A673 (cell line): ENCODE results near the gene KRT86.

Experiments used
- EZH2 ChIP-seq: fragments of 200-600 bp; sonication (generic); IDR thresholded peaks from 2 replicates; pipeline ENCODE4 v1.6.1; 2017; ENCODE audit warnings: borderline replicate concordance, low read depth, mild to moderate bottlenecking, mixed read lengths, antibody characterized with exemption, low read length; ENCODE audit not compliant: poor library complexity, severe bottlenecking
- TF ChIP-seq, protein P1 (sequence below): fragments of 300-800, 200-600 bp; sonication (generic); conservative IDR thresholded peaks from 2 replicates; pipeline ENCODE4 v1.5.1; 2017; ENCODE audit warnings: low read depth, mild to moderate bottlenecking, antibody characterized with exemption, low read length, moderate library complexity, mixed read lengths

DNA sequence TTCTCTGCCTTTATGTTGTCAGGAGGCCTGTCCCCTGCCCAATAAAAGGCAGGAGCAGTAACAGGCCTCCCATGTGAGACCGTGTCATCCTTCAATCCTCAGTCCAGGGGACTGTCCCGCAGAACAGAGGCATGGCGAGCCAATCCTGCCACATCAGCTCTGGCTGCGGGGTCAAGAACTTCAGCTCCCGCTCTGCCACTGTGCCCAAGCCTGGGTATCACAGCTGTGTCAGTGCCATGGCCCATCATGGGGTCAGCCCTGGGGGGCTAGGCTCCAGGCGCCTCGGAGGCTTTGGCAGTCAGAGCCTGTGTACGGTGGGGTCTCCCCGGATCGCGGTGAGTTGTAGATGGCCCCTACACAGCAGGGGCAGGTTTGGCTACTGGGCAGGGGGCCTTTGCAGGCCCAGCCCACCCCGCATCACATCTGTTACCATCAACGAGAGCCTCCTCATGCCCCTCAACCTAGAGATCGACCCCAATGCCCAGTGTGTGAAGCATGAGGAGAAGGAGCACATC is 66.7 kb downstream of the KRT86 start:
- TF ChIP-seq, protein P1, sequence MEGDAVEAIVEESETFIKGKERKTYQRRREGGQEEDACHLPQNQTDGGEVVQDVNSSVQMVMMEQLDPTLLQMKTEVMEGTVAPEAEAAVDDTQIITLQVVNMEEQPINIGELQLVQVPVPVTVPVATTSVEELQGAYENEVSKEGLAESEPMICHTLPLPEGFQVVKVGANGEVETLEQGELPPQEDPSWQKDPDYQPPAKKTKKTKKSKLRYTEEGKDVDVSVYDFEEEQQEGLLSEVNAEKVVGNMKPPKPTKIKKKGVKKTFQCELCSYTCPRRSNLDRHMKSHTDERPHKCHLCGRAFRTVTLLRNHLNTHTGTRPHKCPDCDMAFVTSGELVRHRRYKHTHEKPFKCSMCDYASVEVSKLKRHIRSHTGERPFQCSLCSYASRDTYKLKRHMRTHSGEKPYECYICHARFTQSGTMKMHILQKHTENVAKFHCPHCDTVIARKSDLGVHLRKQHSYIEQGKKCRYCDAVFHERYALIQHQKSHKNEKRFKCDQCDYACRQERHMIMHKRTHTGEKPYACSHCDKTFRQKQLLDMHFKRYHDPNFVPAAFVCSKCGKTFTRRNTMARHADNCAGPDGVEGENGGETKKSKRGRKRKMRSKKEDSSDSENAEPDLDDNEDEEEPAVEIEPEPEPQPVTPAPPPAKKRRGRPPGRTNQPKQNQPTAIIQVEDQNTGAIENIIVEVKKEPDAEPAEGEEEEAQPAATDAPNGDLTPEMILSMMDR: no peak
- TF ChIP-seq EZH2: no peak
